H9 (cell line): Measurements from ENCODE around the gene NCS1. TPM values are rescaled to one million over a fixed set of nuclear protein-coding genes. Genes with fewer than 3 reads are reported as not detected.
A peak's percentile ranks its signal among the peaks of the same experiment; 100 is the strongest.

Experiments used
- DNase-seq: peaks from one replicate; pipeline ENCODE4 v3.0.0-alpha.2; 2017
- H2AFZ ChIP-seq: one replicate; pipeline ENCODE4 v1.6.1; 2013; ENCODE audit warnings: mild to moderate bottlenecking, low read length, control low read depth, moderate library complexity
- H2AK5ac ChIP-seq: 2 replicates; pipeline ENCODE4 v1.6.1; 2013; ENCODE audit warnings: low read length, control low read depth, mixed read lengths; ENCODE audit not compliant: insufficient read length
- H2BK120ac ChIP-seq: one replicate; pipeline ENCODE4 v1.6.1; 2013; ENCODE audit warnings: low read depth, mild to moderate bottlenecking, low read length, control low read depth, inconsistent platforms; ENCODE audit not compliant: poor library complexity, severe bottlenecking
- H2BK12ac ChIP-seq: 2 replicates; pipeline ENCODE4 v1.6.1; 2013; ENCODE audit warnings: low read length, control low read depth, mixed read lengths, low read depth; ENCODE audit not compliant: insufficient read length
- H2BK15ac ChIP-seq: 2 replicates; pipeline ENCODE4 v1.6.1; 2013; ENCODE audit warnings: low read depth, low read length, control low read depth
- H2BK20ac ChIP-seq: one replicate; pipeline ENCODE4 v1.6.1; 2013; ENCODE audit warnings: low read depth, mild to moderate bottlenecking, low read length, control low read depth, inconsistent platforms; ENCODE audit not compliant: poor library complexity, severe bottlenecking
- H2BK5ac ChIP-seq: 2 replicates; pipeline ENCODE4 v1.6.1; 2013; ENCODE audit warnings: low read length, control low read depth, mixed read lengths; ENCODE audit not compliant: insufficient read length
- H3K14ac ChIP-seq: 2 replicates; pipeline ENCODE4 v1.6.1; 2013; ENCODE audit warnings: low read length, control low read depth; ENCODE audit not compliant: insufficient read depth
- H3K18ac ChIP-seq: 2 replicates; pipeline ENCODE4 v1.6.1; 2013; ENCODE audit warnings: low read depth, mild to moderate bottlenecking, mixed read lengths, low read length, control low read depth; ENCODE audit not compliant: insufficient read length
- H3K23ac ChIP-seq: 2 replicates; pipeline ENCODE4 v1.6.1; 2013; ENCODE audit warnings: low read length, control low read depth, mixed read lengths, low read depth; ENCODE audit not compliant: insufficient read length
- H3K23me2 ChIP-seq: 2 replicates; pipeline ENCODE4 v1.6.1; 2013; ENCODE audit warnings: low read depth, mild to moderate bottlenecking, mixed read lengths, low read length, control low read depth; ENCODE audit not compliant: insufficient read length, poor library complexity, severe bottlenecking
- H3K27ac ChIP-seq: 2 replicates; pipeline ENCODE4 v1.5.1; 2013; ENCODE audit warnings: low read length, control low read depth, mixed read lengths, low read depth; ENCODE audit not compliant: insufficient read length
- H3K27me3 ChIP-seq: 2 replicates; pipeline ENCODE4 v1.6.1; 2013; ENCODE audit warnings: low read length, control low read depth, inconsistent platforms; ENCODE audit not compliant: insufficient read depth
- H3K4ac ChIP-seq: 2 replicates; pipeline ENCODE4 v1.6.1; 2013; ENCODE audit warnings: low read depth, mild to moderate bottlenecking, control low read depth, inconsistent platforms, low read length, moderate library complexity
- H3K4me1 ChIP-seq: 2 replicates; pipeline ENCODE4 v1.6.1; 2013; ENCODE audit warnings: low read length, control low read depth, inconsistent platforms; ENCODE audit not compliant: insufficient read depth
- H3K4me2 ChIP-seq: 2 replicates; pipeline ENCODE4 v1.6.1; 2013; ENCODE audit warnings: low read length, control low read depth, mixed read lengths; ENCODE audit not compliant: insufficient read length, insufficient read depth
- H3K56ac ChIP-seq: 2 replicates; pipeline ENCODE4 v1.6.1; 2013; ENCODE audit warnings: low read depth, mild to moderate bottlenecking, mixed read lengths, low read length, control low read depth; ENCODE audit not compliant: insufficient read length
- H3K79me1 ChIP-seq: 2 replicates; pipeline ENCODE4 v1.6.1; 2013; ENCODE audit warnings: low read depth, mild to moderate bottlenecking, moderate library complexity, low read length, control low read depth, inconsistent platforms; ENCODE audit not compliant: insufficient read depth, poor library complexity, severe bottlenecking
- H3K79me2 ChIP-seq: 2 replicates; pipeline ENCODE4 v1.6.1; 2013; ENCODE audit warnings: low read length, control low read depth, inconsistent platforms; ENCODE audit not compliant: insufficient read depth
- H3K9ac ChIP-seq: 2 replicates; pipeline ENCODE4 v1.6.1; 2013; ENCODE audit warnings: low read length, control low read depth, mixed read lengths; ENCODE audit not compliant: insufficient read length; ENCODE audit errors: extremely low read depth
- H3K9me3 ChIP-seq: one replicate; pipeline ENCODE4 v1.6.1; 2013; ENCODE audit warnings: low read depth, low read length, inconsistent platforms; ENCODE audit not compliant: control insufficient read depth
- H3T11ph ChIP-seq: one replicate; pipeline ENCODE4 v1.6.1; 2013; ENCODE audit warnings: mild to moderate bottlenecking, low read length, control low read depth, inconsistent platforms
- H4K20me1 ChIP-seq: one replicate; pipeline ENCODE4 v1.6.1; 2013; ENCODE audit not compliant: control insufficient read depth, insufficient read length, insufficient read depth
- H4K5ac ChIP-seq: 2 replicates; pipeline ENCODE4 v1.6.1; 2013; ENCODE audit warnings: low read depth, mild to moderate bottlenecking, mixed read lengths, low read length, control low read depth; ENCODE audit not compliant: insufficient read length
- H4K8ac ChIP-seq: replicated peaks from 2 replicates; pipeline ENCODE4 v1.6.1; 2013; ENCODE audit warnings: low read length, control low read depth, mixed read lengths, low read depth; ENCODE audit not compliant: insufficient read length
- H4K91ac ChIP-seq: 2 replicates; pipeline ENCODE4 v1.6.1; 2013; ENCODE audit warnings: low read depth, mild to moderate bottlenecking, moderate library complexity, mixed read lengths, low read length, control low read depth; ENCODE audit not compliant: insufficient read length
- H3K27ac Mint-ChIP-seq, 3 experiments: 2 replicates in 2 of 3; 3 replicates in 1 of 3; pipeline ENCODE4 v1.8.0; 2020 to 2021; ENCODE audit warnings: mixed read lengths in 3 of 3, mild to moderate bottlenecking in 1 of 3, moderate library complexity in 1 of 3
- H3K27me3 Mint-ChIP-seq: 2 replicates; pipeline ENCODE4 v1.8.0; 2021; ENCODE audit warnings: low read depth, mild to moderate bottlenecking, moderate library complexity, mixed read lengths
- H3K36me3 Mint-ChIP-seq, 3 experiments: 2 replicates in 2 of 3; 3 replicates in 1 of 3; pipeline ENCODE4 v1.8.0; 2020 to 2021; ENCODE audit warnings: low read depth in 3 of 3, mixed read lengths in 3 of 3; ENCODE audit not compliant: insufficient read depth in 1 of 3
- H3K4me1 Mint-ChIP-seq, 2 experiments: 2 replicates each; pipeline ENCODE4 v1.8.0; 2020; ENCODE audit warnings: mixed read lengths in 2 of 2
- H3K4me3 Mint-ChIP-seq, 2 experiments: 2 replicates in 1 of 2; 3 replicates in 1 of 2; pipeline ENCODE4 v1.8.0; 2020 to 2021; ENCODE audit warnings: mild to moderate bottlenecking in 2 of 2, mixed read lengths in 2 of 2, moderate library complexity in 1 of 2
- H3K9me3 Mint-ChIP-seq, 2 experiments: 2 replicates in 1 of 2; 3 replicates in 1 of 2; pipeline ENCODE4 v1.8.0; 2020; ENCODE audit warnings: mild to moderate bottlenecking in 2 of 2, mixed read lengths in 2 of 2, moderate library complexity in 1 of 2
- WGBS: extraction: QIAGEN DNeasy Blood & Tissue Kit; methylation state at CpG from one replicate; pipeline ENCODE4 v1.1.7; 2013; ENCODE audit warnings: missing lambda C conversion rate, low lambda C conversion rate, mixed read lengths; ENCODE audit not compliant: insufficient read length; ENCODE audit errors: extremely low coverage; 5-methylcytosine and 5-hydroxymethylcytosine counted together
- total RNA-seq: library from RNA; stranded (reverse); gene quantifications from 2 replicates; pipeline ENCODE4 v1.2.1, GENCODE V29; 2021
- TF ChIP-seq, protein P1 (sequence below): fragments of 200-600 bp; sonication (generic); conservative IDR thresholded peaks from 3 replicates; pipeline ENCODE4 v1.8.0; 2021; ENCODE audit warnings: antibody characterized with exemption, mild to moderate bottlenecking

Gene NCS1
- total RNA-seq, 1 experiment from 2014 or later = 38.1 TPM

DNA sequence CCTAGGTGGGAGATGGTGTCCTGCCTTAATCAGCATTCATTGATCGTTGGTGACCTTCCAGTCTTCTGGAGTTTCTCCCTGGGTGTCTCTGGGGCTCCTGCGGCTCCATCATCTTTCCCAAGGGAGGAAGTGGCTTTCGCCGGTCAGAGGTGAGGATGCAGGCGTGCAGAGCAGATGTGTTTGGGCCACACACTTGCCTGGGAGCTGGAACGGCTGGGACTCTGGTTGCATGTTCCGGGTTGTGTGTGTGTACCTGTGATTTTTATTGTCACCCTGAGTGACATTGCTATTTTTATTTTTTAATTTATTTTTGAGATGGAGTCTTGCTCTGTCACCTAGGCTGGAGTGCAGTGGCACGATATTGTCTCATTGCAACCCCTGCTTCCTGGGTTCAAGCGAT is 103.0 kb downstream of the NCS1 start:
- no peak overlapping the region for H2BK20ac ChIP-seq
- no peak overlapping the region for H3T11ph ChIP-seq
- Mint-ChIP-seq H3K9me3 (peaks cover 2 to 3% of the 10 kb centered on the region in 2 experiments; a peak in 1 of 5 replicates), H3K36me3 (peaks cover 4 to 22% (median 6%) of the 10 kb centered on the region in 3 experiments), H3K27me3 (no peaks in the 10 kb centered on the region), H3K27ac (peak overlapping the region in 1 of 3 experiments; percentile 8; a peak in 3 of 7 replicates), H3K4me3 (no peak overlapping the region), H3K4me1 (peaks cover 12 to 19% of the 10 kb centered on the region in 2 experiments)
- no peak overlapping the region for H2AFZ ChIP-seq
- H3K27me3 ChIP-seq = no peaks in the 10 kb centered on the region
- no peak overlapping the region for H3K18ac ChIP-seq
- no CpG with 5 or more reads among the region's 9 CpGs for WGBS
- no peak overlapping the region for H3K56ac ChIP-seq
- H4K91ac ChIP-seq = no peak overlapping the region
- H3K9ac ChIP-seq = no peak overlapping the region
- TF ChIP-seq, protein P1, sequence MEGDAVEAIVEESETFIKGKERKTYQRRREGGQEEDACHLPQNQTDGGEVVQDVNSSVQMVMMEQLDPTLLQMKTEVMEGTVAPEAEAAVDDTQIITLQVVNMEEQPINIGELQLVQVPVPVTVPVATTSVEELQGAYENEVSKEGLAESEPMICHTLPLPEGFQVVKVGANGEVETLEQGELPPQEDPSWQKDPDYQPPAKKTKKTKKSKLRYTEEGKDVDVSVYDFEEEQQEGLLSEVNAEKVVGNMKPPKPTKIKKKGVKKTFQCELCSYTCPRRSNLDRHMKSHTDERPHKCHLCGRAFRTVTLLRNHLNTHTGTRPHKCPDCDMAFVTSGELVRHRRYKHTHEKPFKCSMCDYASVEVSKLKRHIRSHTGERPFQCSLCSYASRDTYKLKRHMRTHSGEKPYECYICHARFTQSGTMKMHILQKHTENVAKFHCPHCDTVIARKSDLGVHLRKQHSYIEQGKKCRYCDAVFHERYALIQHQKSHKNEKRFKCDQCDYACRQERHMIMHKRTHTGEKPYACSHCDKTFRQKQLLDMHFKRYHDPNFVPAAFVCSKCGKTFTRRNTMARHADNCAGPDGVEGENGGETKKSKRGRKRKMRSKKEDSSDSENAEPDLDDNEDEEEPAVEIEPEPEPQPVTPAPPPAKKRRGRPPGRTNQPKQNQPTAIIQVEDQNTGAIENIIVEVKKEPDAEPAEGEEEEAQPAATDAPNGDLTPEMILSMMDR = no peak
- H3K79me1 ChIP-seq = no peaks in the 10 kb centered on the region
- no peaks in the 10 kb centered on the region for H3K79me2 ChIP-seq
- H3K14ac ChIP-seq = no peak overlapping the region
- no peak overlapping the region for H3K4me2 ChIP-seq
- no peak overlapping the region for H3K23ac ChIP-seq
- no peak overlapping the region for H2BK5ac ChIP-seq
- H4K20me1 ChIP-seq = no peaks in the 10 kb centered on the region
- no peak overlapping the region for H2AK5ac ChIP-seq
- H2BK15ac ChIP-seq = no peak overlapping the region
- no peak overlapping the region for H2BK12ac ChIP-seq
- H3K23me2 ChIP-seq = no peaks in the 10 kb centered on the region
- peaks cover 2% of the 10 kb centered on the region; the same call in 1 of the 2 replicates for H3K4me1 ChIP-seq
- DNase-seq = no peak
- H4K8ac ChIP-seq = no peak overlapping the region
- H4K5ac ChIP-seq = no peak overlapping the region
- H3K9me3 ChIP-seq = no peaks in the 10 kb centered on the region
- no peak overlapping the region for H2BK120ac ChIP-seq
- H3K27ac ChIP-seq = no peak overlapping the region
- H3K4ac ChIP-seq = no peak overlapping the region
